ENCODE data around the gene OPCML.

OPCML gene

GRCh38 chr11:132644520-132645239 lies 887.6 kb downstream of the OPCML start:
- no peak for DNase-seq (ENCODE audit: low read depth in 2 of 2, low spot score in 1 of 2)

- DNase-seq (ENCODE audit: low read depth in 2 of 2, low spot score in 1 of 2), result no peak
Measured at GRCh38 chr11:132643239-132643638, 889.1 kb downstream of the OPCML start.

GRCh38 chr11:132640952-132641351 lies 891.3 kb downstream of the OPCML start:
- DNase-seq (ENCODE audit: low read depth in 2 of 2, low spot score in 1 of 2), result no peak

- DNase-seq (ENCODE audit: low read depth in 2 of 2, low spot score in 1 of 2), result no peak
Measured at GRCh38 chr11:132639986-132640385, 892.3 kb downstream of the OPCML start.

GRCh38 chr11:132639403-132639802 lies 892.9 kb downstream of the OPCML start:
- no peak for DNase-seq (ENCODE audit: low read depth in 2 of 2, low spot score in 1 of 2)

- DNase-seq (ENCODE audit: low read depth in 2 of 2, low spot score in 1 of 2), result no peak
Measured at GRCh38 chr11:132638423-132638822, 893.9 kb downstream of the OPCML start.

- no peak for DNase-seq (ENCODE audit: low read depth in 2 of 2, low spot score in 1 of 2)
Measured at GRCh38 chr11:132636523-132636922, 895.8 kb downstream of the OPCML start.

GRCh38 chr11:132632641-132633124 lies 899.6 kb downstream of the OPCML start:
- DNase-seq (ENCODE audit: low read depth in 2 of 2, low spot score in 1 of 2), result no peak

GRCh38 chr11:132631989-132632388 lies 900.3 kb downstream of the OPCML start:
- DNase-seq (ENCODE audit: low read depth in 2 of 2, low spot score in 1 of 2), result no peak

- no peak for DNase-seq (ENCODE audit: low read depth in 2 of 2, low spot score in 1 of 2)
Measured at GRCh38 chr11:132627981-132628380, 904.3 kb downstream of the OPCML start.

GRCh38 chr11:132626446-132626845 lies 905.9 kb downstream of the OPCML start:
- DNase-seq (ENCODE audit: low read depth in 2 of 2, low spot score in 1 of 2), result no peak

GRCh38 chr11:132623511-132623910 lies 908.8 kb downstream of the OPCML start:
- DNase-seq (ENCODE audit: low read depth in 2 of 2, low spot score in 1 of 2), result no peak

GRCh38 chr11:132621976-132622580 lies 910.2 kb downstream of the OPCML start:
- no peak for DNase-seq (ENCODE audit: low read depth in 2 of 2, low spot score in 1 of 2)

- DNase-seq (ENCODE audit: low read depth in 2 of 2, low spot score in 1 of 2), result no peak
Measured at GRCh38 chr11:132620423-132620822, 911.9 kb downstream of the OPCML start.

- DNase-seq (ENCODE audit: low read depth in 2 of 2, low spot score in 1 of 2), result no peak
Measured at GRCh38 chr11:132610791-132611190, 921.5 kb downstream of the OPCML start.

GRCh38 chr11:132610216-132610615 lies 922.1 kb downstream of the OPCML start:
- DNase-seq (ENCODE audit: low read depth in 2 of 2, low spot score in 1 of 2), result no peak

- DNase-seq (ENCODE audit: low read depth in 2 of 2, low spot score in 1 of 2), result no peak
Measured at GRCh38 chr11:132607575-132607974, 924.7 kb downstream of the OPCML start.

GRCh38 chr11:132605825-132606570 lies 926.3 kb downstream of the OPCML start:
- no peak for DNase-seq (ENCODE audit: low read depth in 2 of 2, low spot score in 1 of 2)

- DNase-seq (ENCODE audit: low read depth in 2 of 2, low spot score in 1 of 2), result no peak
Measured at GRCh38 chr11:132604431-132604830, 927.9 kb downstream of the OPCML start.

- DNase-seq (ENCODE audit: low read depth in 2 of 2, low spot score in 1 of 2), result no peak
Measured at GRCh38 chr11:132601875-132602274, 930.4 kb downstream of the OPCML start.

- no peak for DNase-seq (ENCODE audit: low read depth in 2 of 2, low spot score in 1 of 2)
Measured at GRCh38 chr11:132595711-132596134, 936.6 kb downstream of the OPCML start.

- no peak for DNase-seq (ENCODE audit: low read depth in 2 of 2, low spot score in 1 of 2)
Measured at GRCh38 chr11:132595246-132595645, 937.1 kb downstream of the OPCML start.

Data from stimulated activated CD8-positive, alpha-beta memory T cell treated with anti-CD3 and anti-CD28 coated beads, Interleukin-4, amount 100 ng/mL, for 1 hour (primary cell).